ENCODE measurements around the gene AP3D1. TPM values are rescaled to one million over a fixed set of nuclear protein-coding genes. Genes with fewer than 3 reads are reported as not detected.
"Not testable (repeated sequence)": the region's sequence is repeated elsewhere in the genome, so short reads cannot be mapped to it uniquely, and the experiment has no call there.

The AP3D1 gene
- total RNA-seq, 1 donor from 2014 or later: 109 TPM

- H3K36me3 ChIP-seq: peaks cover 12% of the 10 kb centered on the region
- TF ChIP-seq CTCF (IDR thresholded peaks at IDR 0.05): no peak
- no peak overlapping the region for H3K4me3 ChIP-seq
- no peaks in the 10 kb centered on the region for H3K9me3 ChIP-seq
- H3K27me3 ChIP-seq: no peaks in the 10 kb centered on the region
- H3K27ac ChIP-seq: peak overlapping the region; percentile 60
- intact Hi-C loops (cut with DNase I): no loop called here
- DNase-seq (no peak), ATAC-seq (no peak)
- peaks cover 76% of the 10 kb centered on the region for H3K4me1 ChIP-seq
Measured at GRCh38 chr19:2089001-2089711, 62.2 kb downstream of the AP3D1 start.

GRCh38 chr19:2087621-2088100 lies 63.7 kb downstream of the AP3D1 start:
- peak overlapping the region; percentile 63 for H3K27ac ChIP-seq
- TF ChIP-seq CTCF (IDR thresholded peaks at IDR 0.05): no peak
- H3K27me3 ChIP-seq: no peaks in the 10 kb centered on the region
- DNase-seq (no peak), ATAC-seq (peak; percentile 54)
- peaks cover 17% of the 10 kb centered on the region for H3K36me3 ChIP-seq
- peaks cover 71% of the 10 kb centered on the region for H3K4me1 ChIP-seq
- no peak overlapping the region for H3K4me3 ChIP-seq
- intact Hi-C loops (cut with DNase I): no loop called here
- H3K9me3 ChIP-seq: no peaks in the 10 kb centered on the region

- Histone ChIP-seq H3K4me1 (peaks cover 69% of the 10 kb centered on the region), H3K27ac (peak overlapping the region; percentile 63), H3K36me3 (peaks cover 17% of the 10 kb centered on the region)
- intact Hi-C loops (cut with DNase I); H3K4me3 ChIP-seq; H3K27me3 ChIP-seq; DNase-seq; ATAC-seq; H3K9me3 ChIP-seq: not testable (repeated sequence)
Measured at GRCh38 chr19:2086695-2087620, 64.4 kb downstream of the AP3D1 start.

- Histone ChIP-seq H3K27ac (peak overlapping the region; percentile 82), H3K4me1 (peaks cover 60% of the 10 kb centered on the region), H3K27me3 (no peaks in the 10 kb centered on the region), H3K9me3 (no peaks in the 10 kb centered on the region), H3K4me3 (peak overlapping the region; percentile 47), H3K36me3 (peaks cover 32% of the 10 kb centered on the region)
- TF ChIP-seq CTCF (IDR thresholded peaks at IDR 0.05): no peak
- DNase-seq (peak; percentile 88), ATAC-seq (peak; percentile 84)
- intact Hi-C loops (cut with DNase I): no loop called here
Measured at GRCh38 chr19:2084993-2085720, 66.2 kb downstream of the AP3D1 start.

- peaks cover 50% of the 10 kb centered on the region for H3K36me3 ChIP-seq
- H3K27me3 ChIP-seq: no peaks in the 10 kb centered on the region
- TF ChIP-seq CTCF (IDR thresholded peaks at IDR 0.05): no peak
- no peaks in the 10 kb centered on the region for H3K9me3 ChIP-seq
- H3K27ac ChIP-seq: peak overlapping the region; percentile 82
- intact Hi-C loops (cut with DNase I): no loop called here
- DNase-seq: no peak
- peak overlapping the region; percentile 47 for H3K4me3 ChIP-seq
- H3K4me1 ChIP-seq: peaks cover 46% of the 10 kb centered on the region
- ATAC-seq: no peak
Measured at GRCh38 chr19:2083174-2083854, 68.1 kb downstream of the AP3D1 start.

Data from upper lobe of right lung (tissue), 1 donor.